ENCODE measurements around the gene SOX15.

Gene SOX15

GRCh38 chr17:7576432-7576937 lies 13.4 kb downstream of the SOX15 start:
- no peak for DNase-seq (ENCODE audit: low read depth)
- TF ChIP-seq CTCF (conservative IDR thresholded peaks at IDR 0.05; ENCODE audit: control insufficient read depth, insufficient read depth, low read depth, low read length), result no peak
- H3K4me3 ChIP-seq (ENCODE audit: control insufficient read depth, low read depth, low read length), result no peak overlapping the region

- no peak for DNase-seq (ENCODE audit: low read depth)
- no peak for TF ChIP-seq CTCF (conservative IDR thresholded peaks at IDR 0.05; ENCODE audit: control insufficient read depth, insufficient read depth, low read depth, low read length)
- H3K4me3 ChIP-seq (ENCODE audit: control insufficient read depth, low read depth, low read length), result no peak overlapping the region
Observed at GRCh38 chr17:7575959-7576358, 13.9 kb downstream of the SOX15 start.

GRCh38 chr17:7575481-7575883 lies 14.4 kb downstream of the SOX15 start:
- no peak for TF ChIP-seq CTCF (conservative IDR thresholded peaks at IDR 0.05; ENCODE audit: control insufficient read depth, insufficient read depth, low read depth, low read length)
- no peak for DNase-seq (ENCODE audit: low read depth)
- peak overlapping the region; percentile 93 for H3K4me3 ChIP-seq (ENCODE audit: control insufficient read depth, low read depth, low read length)

- H3K4me3 ChIP-seq (ENCODE audit: control insufficient read depth, low read depth, low read length), result peak overlapping the region; percentile 93
- DNase-seq (ENCODE audit: low read depth), result peak; percentile 31
- TF ChIP-seq CTCF (conservative IDR thresholded peaks at IDR 0.05; ENCODE audit: control insufficient read depth, insufficient read depth, low read depth, low read length), result no peak
Observed at GRCh38 chr17:7574176-7574953, 15.5 kb downstream of the SOX15 start.

GRCh38 chr17:7573324-7574080 lies 16.4 kb downstream of the SOX15 start:
- DNase-seq (ENCODE audit: low read depth), result peak; percentile 90
- H3K4me3 ChIP-seq (ENCODE audit: control insufficient read depth, low read depth, low read length), result peak overlapping the region; percentile 93
- no peak for TF ChIP-seq CTCF (conservative IDR thresholded peaks at IDR 0.05; ENCODE audit: control insufficient read depth, insufficient read depth, low read depth, low read length)

- H3K4me3 ChIP-seq (ENCODE audit: control insufficient read depth, low read depth, low read length), result peak overlapping the region; percentile 93
- peak; percentile 99 for DNase-seq (ENCODE audit: low read depth)
- TF ChIP-seq CTCF (conservative IDR thresholded peaks at IDR 0.05; ENCODE audit: control insufficient read depth, insufficient read depth, low read depth, low read length), result no peak
Observed at GRCh38 chr17:7572588-7573323, 17.1 kb downstream of the SOX15 start.

Data from fibroblast of mammary gland (primary cell).